HCEC 1CT (cell line): ENCODE data around the gene UBAC1.
"Not testable (repeated sequence)": the region's sequence is repeated elsewhere in the genome, so short reads cannot be mapped to it uniquely, and the experiment has no call there.

Experiments used
- DNase-seq: peaks from one replicate; pipeline ENCODE4 v3.0.0-alpha.2; 2017

The UBAC1 gene

DNA sequence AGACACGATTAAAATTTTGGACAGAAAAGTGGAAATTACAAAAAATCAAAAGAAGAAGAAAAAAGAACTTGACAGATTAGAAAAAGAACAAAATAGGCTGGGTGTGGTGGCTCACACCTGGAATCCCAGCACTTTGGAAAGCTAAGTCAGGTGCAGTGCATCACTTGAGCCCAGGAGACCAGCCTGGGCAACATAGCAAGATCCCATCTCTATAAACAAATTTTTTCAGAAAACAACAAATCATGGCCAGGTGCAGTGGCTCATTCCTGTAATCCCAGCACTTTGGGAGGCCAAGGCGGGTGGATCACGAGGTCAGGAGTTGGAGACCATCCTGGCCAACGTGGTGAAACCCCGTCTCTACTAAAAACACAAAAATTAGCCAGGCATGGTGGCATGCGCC lies 68.8 kb downstream of the UBAC1 start:
- DNase-seq: not testable (repeated sequence)

DNA sequence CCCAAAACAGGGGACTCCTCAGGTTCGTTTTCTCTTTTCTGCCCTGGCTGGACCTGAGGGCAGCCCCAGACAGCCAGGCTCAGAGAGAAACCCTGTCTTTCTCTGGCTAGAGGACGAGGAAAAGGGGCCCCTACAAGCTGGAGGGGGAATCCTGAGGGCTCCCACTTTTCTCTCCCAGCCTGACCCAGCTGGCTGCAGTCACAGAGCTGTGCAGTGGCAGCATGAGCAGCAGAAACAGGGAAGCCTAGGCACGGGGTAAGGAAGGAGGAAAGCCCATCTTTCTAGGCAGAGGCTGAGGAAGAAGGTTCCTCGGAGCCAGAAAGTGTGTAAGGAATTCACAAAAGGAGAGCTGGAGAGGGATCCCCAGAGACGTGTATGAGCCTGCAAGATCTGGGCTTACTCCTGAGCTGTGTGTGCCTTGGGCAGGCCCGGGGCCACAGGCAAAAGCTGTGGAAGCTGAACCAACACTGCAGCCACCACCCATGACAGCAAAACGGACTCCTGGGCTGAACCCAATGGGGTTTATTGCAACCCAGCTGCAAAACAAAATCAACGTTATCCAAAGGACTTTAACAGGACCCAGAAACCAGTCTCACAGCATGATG lies 70.0 kb downstream of the UBAC1 start:
- DNase-seq: no peak

DNA sequence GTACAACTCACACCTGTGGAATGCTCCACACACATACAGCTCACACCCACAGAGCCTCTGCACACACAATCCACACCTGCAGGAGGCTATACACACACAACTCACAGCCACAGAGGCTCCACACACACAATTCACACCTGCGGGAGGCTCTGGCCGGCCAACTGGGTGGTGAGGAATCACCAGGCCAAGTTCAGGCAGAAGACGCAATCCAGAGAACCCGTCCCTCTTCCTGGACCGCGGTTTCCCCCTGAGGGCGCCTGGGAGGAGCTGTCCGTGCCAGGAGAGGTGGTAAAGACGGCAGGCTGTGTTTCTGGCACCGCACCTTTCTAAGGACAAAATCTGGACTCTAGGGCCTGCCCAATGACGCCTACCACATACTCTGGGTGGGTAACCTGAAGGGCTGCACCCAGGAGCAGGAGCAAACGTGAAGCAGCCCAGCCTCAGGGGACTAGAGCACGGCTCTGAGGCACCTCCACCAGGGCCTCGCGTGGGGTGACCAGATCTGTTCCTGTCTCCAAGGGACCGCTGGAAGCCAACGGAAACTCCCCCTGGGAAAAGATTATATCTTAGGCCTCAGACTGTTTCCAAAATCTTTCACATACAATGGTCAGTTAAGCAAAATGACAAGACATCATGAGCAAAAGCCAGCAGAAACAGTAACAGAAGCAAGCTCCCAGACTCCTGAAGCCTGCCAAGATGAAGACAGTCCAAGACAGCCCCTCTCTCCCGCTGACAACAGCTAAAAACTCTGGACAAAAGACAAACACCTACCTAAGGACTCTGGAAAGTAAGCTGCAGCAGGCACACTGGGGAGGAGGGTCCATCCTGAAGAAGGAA lies 70.8 kb downstream of the UBAC1 start:
- DNase-seq: no peak

DNA sequence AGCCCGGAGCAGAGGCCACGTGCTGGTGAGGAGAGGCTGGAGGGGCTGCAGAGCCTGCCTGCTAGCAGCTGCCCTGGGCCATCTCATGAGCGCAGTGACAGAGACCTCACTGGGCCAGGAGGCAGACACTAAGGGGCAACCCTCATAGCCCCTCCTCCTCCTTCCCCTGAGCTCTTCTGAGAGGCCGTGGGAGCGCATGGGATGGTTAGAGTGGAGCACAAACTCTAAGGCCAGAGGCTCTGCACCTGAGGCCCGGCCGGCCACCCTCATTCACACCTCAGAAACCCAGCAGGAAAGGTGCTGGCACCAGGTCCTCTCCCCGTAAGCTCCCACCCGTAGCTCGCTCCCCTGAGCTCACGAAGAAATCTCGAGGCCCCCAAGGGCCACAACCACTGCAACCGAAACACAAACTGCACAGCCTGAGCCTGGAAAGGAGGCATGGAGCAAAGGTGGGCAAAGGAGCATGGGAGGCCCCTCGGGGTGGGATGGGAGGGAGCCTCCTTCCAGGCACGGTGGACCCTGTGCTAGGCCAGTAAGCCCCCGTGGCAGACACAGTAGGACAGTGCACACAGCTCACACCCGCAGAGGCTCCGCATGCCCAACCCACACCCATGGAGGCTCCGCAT lies 71.5 kb downstream of the UBAC1 start:
- no peak for DNase-seq

DNA sequence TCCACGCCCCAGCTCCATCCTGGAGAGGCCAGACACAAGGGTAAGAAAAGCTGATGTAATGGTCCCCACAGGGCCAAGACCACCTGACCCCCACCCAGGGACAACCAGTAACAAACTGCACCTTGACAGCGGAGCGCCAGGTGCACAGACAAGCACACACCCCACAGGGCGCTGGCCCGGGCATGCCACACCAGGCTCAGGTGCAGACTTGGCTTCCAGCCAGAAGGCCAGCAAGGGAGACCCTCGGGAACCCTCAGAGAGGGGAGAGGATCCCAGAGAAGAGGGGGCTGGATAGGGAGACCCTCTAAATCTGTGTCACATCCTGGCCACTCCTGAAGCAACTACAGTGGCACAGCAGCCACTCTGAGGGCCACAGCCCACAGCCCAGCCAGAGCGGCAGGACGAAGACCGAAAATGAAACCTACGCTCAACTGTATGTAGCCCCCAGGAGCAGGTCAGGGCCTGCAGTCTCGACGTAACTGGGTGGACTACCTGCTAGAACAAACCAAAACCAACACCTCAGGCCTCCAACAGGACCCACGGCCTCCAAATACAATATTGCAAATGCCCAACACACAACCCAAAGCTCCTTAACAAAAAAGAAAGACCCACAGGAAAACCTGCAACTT lies 72.3 kb downstream of the UBAC1 start:
- DNase-seq: no peak

DNA sequence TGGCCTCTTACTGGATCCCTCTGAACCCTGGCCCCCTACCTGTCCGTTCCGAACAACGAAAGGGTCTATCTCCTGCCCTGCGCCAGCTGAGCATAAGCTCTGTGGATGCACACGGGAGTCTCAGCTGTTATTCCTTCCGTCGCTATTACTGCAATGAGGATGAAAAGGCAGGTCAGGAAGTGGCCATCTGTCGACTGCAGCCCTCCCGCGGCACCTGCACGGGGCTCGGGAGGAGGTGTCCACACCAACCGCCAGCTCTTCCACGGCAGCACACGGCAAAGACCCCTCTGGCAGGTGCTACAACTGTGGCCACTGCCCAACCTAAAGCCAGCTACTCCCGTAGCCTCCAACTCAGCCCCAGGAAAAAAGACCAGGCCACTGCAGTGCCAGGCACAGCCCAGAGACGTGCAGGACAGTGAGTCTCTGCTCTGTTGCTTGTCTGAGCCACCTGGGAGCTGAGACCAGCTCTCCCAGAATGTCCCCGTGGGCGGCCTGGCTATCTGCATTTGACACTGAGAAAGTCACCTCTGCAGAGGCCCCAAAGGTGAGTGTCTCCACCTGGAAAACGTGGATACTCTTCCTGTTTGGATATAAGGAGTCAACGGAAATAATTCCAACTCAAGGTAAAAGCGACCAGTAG lies 72.9 kb downstream of the UBAC1 start:
- no peak for DNase-seq

DNA sequence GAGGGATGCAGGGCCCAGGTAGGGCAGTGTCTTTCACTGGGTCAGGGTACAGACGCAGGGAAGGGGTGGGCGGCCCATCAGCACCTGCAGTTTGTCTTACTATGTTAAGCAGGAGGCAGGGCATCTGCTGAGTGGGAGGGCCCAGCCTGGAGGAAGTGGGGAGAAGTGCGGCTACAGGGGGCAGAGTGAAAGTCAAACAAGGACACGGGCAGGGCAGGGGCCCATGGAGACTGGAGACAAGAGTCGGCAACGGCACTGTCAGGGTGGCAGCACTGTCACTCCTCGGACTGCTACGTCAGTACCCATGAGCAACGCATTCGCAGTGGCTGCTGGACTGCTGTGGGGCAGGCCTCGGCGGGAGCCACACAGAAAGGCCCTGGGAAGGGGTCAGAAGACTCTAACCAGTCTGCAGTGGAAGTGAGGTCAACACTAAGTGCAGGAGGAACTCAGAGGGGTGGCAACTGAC lies 73.6 kb downstream of the UBAC1 start:
- DNase-seq: no peak

DNA sequence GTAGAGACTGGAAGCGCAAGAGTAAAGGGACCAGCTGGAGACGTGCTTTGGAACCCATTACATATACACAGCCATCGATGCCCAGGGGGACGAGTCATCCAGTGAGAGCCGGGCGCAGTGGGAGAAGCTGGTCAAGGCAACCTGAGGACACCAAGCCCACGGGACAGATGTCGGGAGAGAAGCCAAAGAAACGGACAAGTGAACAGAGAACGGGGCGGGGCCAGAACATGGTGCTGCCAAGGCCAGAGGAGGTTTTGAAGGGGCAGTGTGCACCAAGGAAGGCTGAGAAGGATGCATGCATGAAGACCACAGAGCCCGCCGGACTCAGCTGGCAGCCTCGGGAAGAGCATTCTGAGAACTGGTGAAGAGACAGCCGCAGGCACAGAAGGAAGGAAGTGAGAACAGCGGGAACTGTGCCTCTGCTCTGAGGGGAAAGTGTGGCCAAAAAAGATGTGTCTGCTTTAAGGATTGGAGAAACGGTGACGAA lies 74.1 kb downstream of the UBAC1 start:
- peak; percentile 16 for DNase-seq

DNA sequence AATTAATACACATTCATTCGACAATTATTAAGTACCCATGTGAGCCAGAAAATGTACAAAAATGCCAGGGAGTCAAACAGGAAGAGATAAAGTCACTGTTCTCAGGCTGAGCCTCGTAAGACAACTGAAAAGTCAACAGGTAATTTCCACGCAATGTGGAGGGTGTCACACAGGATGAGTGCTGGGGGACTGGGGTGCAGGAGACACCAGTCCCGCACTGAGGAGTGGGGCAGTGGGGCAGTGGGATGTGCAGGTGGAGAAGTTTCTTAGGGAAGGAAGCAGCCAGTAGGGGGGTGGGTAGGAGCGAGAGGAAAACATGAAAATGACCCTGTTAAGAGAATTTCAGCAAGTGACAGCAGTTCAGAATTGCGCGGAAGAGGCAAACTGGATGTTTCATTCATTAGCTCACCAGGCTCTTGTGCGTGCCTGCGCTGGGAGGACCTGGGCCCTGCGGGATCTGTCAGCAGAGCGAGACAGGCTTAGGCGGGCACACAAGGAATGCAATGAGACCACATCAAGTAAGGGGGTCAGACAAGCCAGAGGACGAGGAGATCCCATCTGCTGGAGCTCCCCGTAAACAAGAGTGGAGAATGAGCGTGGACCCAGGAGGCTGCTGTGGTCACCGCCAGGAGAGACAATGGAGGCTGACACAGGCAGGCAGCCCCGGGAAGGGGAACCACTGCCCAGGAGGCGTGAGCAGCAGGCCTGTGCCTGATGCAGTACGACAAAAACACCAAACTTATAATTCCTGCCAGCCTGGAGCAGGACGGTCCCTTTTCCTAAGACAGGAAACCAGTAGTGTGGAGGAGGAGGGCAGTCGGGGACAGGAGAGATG lies 74.8 kb downstream of the UBAC1 start:
- DNase-seq: no peak

DNA sequence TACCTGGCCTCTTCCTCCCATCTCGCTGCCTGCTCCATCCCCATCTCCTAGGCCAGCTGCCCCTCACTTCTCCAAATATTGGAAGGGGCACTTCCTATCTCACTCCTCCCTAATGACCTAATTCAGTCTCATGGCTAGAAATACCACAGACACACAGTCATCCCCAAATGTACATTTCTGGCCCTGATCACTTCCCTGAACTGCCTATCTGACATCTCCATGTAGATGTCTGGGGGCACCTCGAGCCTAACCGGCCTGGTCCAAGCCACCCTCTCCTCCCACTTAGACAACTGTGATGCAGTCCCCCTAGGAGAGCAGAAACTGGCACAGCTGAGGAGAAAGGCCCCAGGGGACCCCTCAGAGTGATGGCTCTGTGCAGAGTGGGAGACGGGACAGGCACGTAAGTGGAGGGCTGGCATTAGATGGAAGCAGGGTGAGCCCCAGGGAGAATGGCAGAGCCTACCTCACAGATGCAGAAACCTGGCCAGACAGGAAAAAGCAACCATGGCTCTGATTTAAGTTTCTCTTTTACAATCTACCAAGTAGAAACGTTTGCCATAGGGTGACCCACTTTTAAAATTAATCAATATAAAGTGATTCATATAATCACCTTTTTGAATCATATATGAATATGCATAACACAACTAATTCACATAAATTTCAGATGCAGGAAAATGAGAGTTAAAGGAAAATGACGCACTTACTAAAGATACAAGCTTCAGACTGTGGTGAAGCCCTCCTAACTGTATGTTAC lies 75.9 kb downstream of the UBAC1 start:
- peak; percentile 52 for DNase-seq

DNA sequence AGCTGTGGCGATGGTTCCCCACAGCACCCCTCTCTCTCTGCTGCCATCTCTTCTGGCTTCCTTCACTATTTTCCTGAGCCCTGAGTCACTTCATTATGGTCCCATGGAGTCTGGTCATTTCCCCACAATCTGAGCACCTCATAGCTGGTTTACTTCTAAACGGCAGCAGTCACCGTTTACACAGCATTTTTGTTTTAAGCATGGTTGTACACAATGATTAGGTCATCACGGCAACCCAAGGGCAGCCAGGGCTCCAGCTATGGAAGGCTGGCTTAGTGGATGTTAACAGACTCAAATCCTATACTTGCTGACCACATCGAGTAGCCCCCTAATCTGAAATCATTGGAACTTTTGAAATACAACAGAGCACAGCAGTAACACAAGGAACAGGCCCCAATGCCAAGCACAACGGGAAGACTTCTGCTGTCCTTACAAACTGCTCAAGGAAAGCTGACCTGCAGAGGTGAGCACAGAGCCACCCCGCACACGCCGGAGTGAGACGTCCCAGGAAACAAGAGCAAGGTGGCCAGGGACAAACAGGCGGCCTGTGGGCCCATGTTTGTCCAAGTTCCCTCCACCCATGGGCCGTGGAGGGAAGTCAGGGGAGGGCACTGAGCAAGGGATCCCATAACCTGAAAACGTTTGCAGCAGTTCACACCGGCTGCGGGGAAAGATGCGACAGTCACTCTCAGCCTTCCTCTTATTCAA lies 76.7 kb downstream of the UBAC1 start:
- peak; percentile 55 for DNase-seq

DNA sequence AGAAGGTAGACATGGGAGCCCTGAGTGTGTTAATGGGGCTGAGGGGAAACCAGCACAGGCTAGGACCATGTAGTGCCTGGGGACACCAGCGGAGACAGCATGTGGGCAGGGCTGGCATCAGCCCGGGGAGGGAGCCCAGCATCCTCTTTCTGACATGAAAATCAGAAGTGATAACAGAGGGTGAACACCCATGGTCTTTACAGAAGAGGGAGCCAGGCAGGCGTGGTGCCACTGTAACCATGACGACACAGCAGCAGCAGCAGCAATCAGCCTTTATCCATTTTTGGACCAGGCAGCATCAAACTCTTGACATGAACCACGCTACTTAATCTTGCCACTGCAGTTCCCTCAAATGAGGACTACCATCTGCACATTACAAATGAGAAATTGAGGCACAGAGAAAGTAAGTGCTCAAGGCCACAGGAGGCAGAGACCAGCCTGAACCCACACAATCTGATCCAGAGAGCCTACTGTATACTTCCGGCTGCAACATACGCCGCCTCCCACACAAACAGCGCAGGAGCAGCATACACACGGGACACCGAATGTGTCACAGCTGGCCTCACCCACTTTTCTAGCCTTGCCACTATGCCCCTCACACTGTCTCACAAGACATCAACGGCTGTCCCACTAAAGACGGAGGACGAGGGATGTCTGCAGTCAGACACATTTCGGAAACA lies 77.6 kb downstream of the UBAC1 start:
- no peak for DNase-seq
